ENCODE results near the gene CYP2D6.

DNA sequence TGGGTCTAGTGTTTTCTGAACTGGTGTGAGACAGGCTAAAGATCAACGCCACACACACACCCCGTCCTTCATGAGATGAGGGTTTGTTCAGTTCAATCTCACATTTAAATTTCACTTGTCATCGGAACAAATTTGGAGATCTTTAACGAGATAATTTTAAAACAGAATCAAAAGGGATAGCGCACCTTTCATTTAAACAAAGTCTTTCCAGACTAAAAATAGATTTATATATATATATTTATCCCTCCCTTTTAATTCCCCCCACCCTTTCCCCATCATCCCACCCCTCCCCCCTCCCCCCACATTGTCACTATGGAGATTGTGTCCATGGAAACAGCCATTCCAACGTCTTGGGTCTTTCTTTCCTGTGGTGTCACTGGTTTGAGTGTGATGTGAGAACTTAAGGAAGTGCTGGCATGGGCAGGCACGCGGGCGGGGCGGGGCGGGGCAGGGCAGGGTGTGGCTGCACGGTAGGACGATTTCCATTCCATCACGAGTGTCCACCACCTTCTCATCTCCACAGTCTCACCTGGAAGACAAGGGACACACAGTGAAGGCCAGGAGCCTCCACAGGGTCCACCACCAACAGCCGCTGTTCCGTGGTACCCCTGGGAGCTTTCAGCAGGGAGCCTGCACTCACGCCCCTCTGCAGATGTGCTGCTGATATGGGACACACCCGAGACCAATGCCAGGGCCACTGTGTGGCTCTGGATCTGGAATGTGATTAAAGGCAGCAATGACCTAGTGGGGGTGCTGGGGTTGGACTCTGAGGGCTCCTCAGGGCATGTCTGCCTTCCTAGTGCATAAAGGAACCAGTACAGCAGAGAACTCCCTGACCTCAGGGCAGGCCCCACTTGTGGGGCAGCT lies 30.5 kb upstream of the CYP2D6 start:
- TF ChIP-seq, protein P1, sequence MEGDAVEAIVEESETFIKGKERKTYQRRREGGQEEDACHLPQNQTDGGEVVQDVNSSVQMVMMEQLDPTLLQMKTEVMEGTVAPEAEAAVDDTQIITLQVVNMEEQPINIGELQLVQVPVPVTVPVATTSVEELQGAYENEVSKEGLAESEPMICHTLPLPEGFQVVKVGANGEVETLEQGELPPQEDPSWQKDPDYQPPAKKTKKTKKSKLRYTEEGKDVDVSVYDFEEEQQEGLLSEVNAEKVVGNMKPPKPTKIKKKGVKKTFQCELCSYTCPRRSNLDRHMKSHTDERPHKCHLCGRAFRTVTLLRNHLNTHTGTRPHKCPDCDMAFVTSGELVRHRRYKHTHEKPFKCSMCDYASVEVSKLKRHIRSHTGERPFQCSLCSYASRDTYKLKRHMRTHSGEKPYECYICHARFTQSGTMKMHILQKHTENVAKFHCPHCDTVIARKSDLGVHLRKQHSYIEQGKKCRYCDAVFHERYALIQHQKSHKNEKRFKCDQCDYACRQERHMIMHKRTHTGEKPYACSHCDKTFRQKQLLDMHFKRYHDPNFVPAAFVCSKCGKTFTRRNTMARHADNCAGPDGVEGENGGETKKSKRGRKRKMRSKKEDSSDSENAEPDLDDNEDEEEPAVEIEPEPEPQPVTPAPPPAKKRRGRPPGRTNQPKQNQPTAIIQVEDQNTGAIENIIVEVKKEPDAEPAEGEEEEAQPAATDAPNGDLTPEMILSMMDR (IDR thresholded peaks at IDR 0.05; ENCODE audit: low read depth, low read length, missing input control) = no peak
- no peak for TF ChIP-seq SP1 (IDR thresholded peaks at IDR 0.05)
- TF ChIP-seq ZBTB33 (IDR thresholded peaks at IDR 0.05) = no peak
- TF ChIP-seq, protein P2, sequence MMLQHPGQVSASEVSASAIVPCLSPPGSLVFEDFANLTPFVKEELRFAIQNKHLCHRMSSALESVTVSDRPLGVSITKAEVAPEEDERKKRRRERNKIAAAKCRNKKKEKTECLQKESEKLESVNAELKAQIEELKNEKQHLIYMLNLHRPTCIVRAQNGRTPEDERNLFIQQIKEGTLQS (IDR thresholded peaks at IDR 0.05) = no peak
- TF ChIP-seq, protein P3, sequence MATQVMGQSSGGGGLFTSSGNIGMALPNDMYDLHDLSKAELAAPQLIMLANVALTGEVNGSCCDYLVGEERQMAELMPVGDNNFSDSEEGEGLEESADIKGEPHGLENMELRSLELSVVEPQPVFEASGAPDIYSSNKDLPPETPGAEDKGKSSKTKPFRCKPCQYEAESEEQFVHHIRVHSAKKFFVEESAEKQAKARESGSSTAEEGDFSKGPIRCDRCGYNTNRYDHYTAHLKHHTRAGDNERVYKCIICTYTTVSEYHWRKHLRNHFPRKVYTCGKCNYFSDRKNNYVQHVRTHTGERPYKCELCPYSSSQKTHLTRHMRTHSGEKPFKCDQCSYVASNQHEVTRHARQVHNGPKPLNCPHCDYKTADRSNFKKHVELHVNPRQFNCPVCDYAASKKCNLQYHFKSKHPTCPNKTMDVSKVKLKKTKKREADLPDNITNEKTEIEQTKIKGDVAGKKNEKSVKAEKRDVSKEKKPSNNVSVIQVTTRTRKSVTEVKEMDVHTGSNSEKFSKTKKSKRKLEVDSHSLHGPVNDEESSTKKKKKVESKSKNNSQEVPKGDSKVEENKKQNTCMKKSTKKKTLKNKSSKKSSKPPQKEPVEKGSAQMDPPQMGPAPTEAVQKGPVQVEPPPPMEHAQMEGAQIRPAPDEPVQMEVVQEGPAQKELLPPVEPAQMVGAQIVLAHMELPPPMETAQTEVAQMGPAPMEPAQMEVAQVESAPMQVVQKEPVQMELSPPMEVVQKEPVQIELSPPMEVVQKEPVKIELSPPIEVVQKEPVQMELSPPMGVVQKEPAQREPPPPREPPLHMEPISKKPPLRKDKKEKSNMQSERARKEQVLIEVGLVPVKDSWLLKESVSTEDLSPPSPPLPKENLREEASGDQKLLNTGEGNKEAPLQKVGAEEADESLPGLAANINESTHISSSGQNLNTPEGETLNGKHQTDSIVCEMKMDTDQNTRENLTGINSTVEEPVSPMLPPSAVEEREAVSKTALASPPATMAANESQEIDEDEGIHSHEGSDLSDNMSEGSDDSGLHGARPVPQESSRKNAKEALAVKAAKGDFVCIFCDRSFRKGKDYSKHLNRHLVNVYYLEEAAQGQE (IDR thresholded peaks at IDR 0.05) = no peak
- TF ChIP-seq JUND (IDR thresholded peaks at IDR 0.05) = no peak
- TF ChIP-seq TAF1 (conservative IDR thresholded peaks at IDR 0.05) = no peak
- no peak for TF ChIP-seq MAX (IDR thresholded peaks at IDR 0.05)
- no peak for TF ChIP-seq EGR1 (IDR thresholded peaks at IDR 0.05; ENCODE audit: low read depth in 2 of 2)
- TF ChIP-seq YY1 (IDR thresholded peaks at IDR 0.05) = no peak
- no peak for TF ChIP-seq RXRA (IDR thresholded peaks at IDR 0.05)
- TF ChIP-seq RAD21 (IDR thresholded peaks at IDR 0.05) = no peak
